ENCODE measurements around the gene CHMP5.
"Not testable (repeated sequence)": the region's sequence is repeated elsewhere in the genome, so short reads cannot be mapped to it uniquely, and the experiment has no call there.

CHMP5 gene

GRCh38 chr9:33285502-33285901 lies 20.7 kb downstream of the CHMP5 start:
- DNase-seq, result no peak

GRCh38 chr9:33287087-33287490 lies 22.2 kb downstream of the CHMP5 start:
- DNase-seq, result peak; percentile 72 to 85

GRCh38 chr9:33288235-33288634 lies 23.4 kb downstream of the CHMP5 start:
- DNase-seq, result no peak

GRCh38 chr9:33288828-33289483 lies 24.1 kb downstream of the CHMP5 start:
- DNase-seq, result no peak

GRCh38 chr9:33289496-33289895 lies 24.6 kb downstream of the CHMP5 start:
- DNase-seq, result no peak

GRCh38 chr9:33289936-33290246 lies 25.0 kb downstream of the CHMP5 start:
- no peak for DNase-seq

- DNase-seq, result peak; percentile 99
These were observed 25.6 kb downstream of the CHMP5 start, which contains the start of gene NFX1 for GRCh38 chr9:33290247-33291030. NFX1 (plus strand) TSS chr9:33290516; CDS start chr9:33290573, 57 bp downstream.

GRCh38 chr9:33291031-33291397 lies 26.2 kb downstream of the CHMP5 start:
- no peak for DNase-seq

- DNase-seq, result no peak
These were observed 27.1 kb downstream of the CHMP5 start for GRCh38 chr9:33291901-33292300.

GRCh38 chr9:33293782-33294181 lies 28.9 kb downstream of the CHMP5 start:
- no peak for DNase-seq

- DNase-seq, result no peak
These were observed 30.0 kb downstream of the CHMP5 start for GRCh38 chr9:33294670-33295432.

GRCh38 chr9:33295571-33295970 lies 30.7 kb downstream of the CHMP5 start:
- DNase-seq, result no peak

- no peak for DNase-seq
These were observed 32.6 kb downstream of the CHMP5 start for GRCh38 chr9:33297432-33297831.

GRCh38 chr9:33300546-33300945 lies 35.7 kb downstream of the CHMP5 start:
- DNase-seq, result no peak

- DNase-seq, result no peak
These were observed 39.5 kb downstream of the CHMP5 start for GRCh38 chr9:33304362-33304761.

GRCh38 chr9:33306037-33306436 lies 41.2 kb downstream of the CHMP5 start:
- DNase-seq, result no peak

GRCh38 chr9:33307067-33307466 lies 42.2 kb downstream of the CHMP5 start:
- DNase-seq, result no peak

GRCh38 chr9:33309903-33310302 lies 45.1 kb downstream of the CHMP5 start:
- no peak for DNase-seq

- no peak for DNase-seq
These were observed 45.9 kb downstream of the CHMP5 start for GRCh38 chr9:33310748-33311147.

GRCh38 chr9:33311953-33312352 lies 47.1 kb downstream of the CHMP5 start:
- no peak for DNase-seq

- DNase-seq, result no peak
These were observed 50.5 kb downstream of the CHMP5 start for GRCh38 chr9:33315371-33315770.

GRCh38 chr9:33317136-33317535 lies 52.3 kb downstream of the CHMP5 start:
- DNase-seq, result not testable (repeated sequence)

GRCh38 chr9:33318225-33318624 lies 53.4 kb downstream of the CHMP5 start:
- DNase-seq, result no peak

GRCh38 chr9:33318781-33319180 lies 53.9 kb downstream of the CHMP5 start:
- DNase-seq, result no peak

All from NCI-H2081 (cell line).